IPS-18c (cell line): ENCODE results near the gene TGFBR2.
"Not testable (repeated sequence)": the region's sequence is repeated elsewhere in the genome, so short reads cannot be mapped to it uniquely, and the experiment has no call there.

Experiments
- H3K4me3 ChIP-seq: 2 replicates; pipeline ENCODE4 v1.7.0; 2013; ENCODE audit warnings: low read depth, mild to moderate bottlenecking, low read length, moderate library complexity; ENCODE audit not compliant: insufficient read depth
- H3K9me3 ChIP-seq: one replicate; pipeline ENCODE4 v1.6.1; 2013; ENCODE audit warnings: mild to moderate bottlenecking, low read length, moderate library complexity; ENCODE audit not compliant: control insufficient read depth, insufficient read depth

The TGFBR2 gene

GRCh38 chr3:30614373-30614772 is 8.0 kb downstream of the TGFBR2 start:
- Histone ChIP-seq H3K9me3 (no peaks in the 10 kb centered on the region), H3K4me3 (no peak overlapping the region)

GRCh38 chr3:30614943-30615342 is 8.5 kb downstream of the TGFBR2 start:
- no peaks in the 10 kb centered on the region for H3K9me3 ChIP-seq

GRCh38 chr3:30615615-30616346 is 9.4 kb downstream of the TGFBR2 start:
- no peak overlapping the region for H3K4me3 ChIP-seq
- no peaks in the 10 kb centered on the region for H3K9me3 ChIP-seq

More at GRCh38 chr3:30614943-30615342, 8.5 kb downstream of the TGFBR2 start:
- no peak overlapping the region for H3K4me3 ChIP-seq

- Histone ChIP-seq H3K9me3 (no peaks in the 10 kb centered on the region), H3K4me3 (no peak overlapping the region)
Measured at GRCh38 chr3:30616347-30617027, 10.1 kb downstream of the TGFBR2 start.

GRCh38 chr3:30617069-30617468 is 10.7 kb downstream of the TGFBR2 start:
- Histone ChIP-seq H3K4me3 (no peak overlapping the region), H3K9me3 (no peaks in the 10 kb centered on the region)

- Histone ChIP-seq H3K4me3 (no peak overlapping the region), H3K9me3 (no peaks in the 10 kb centered on the region)
Measured at GRCh38 chr3:30617653-30618052, 11.3 kb downstream of the TGFBR2 start.

- H3K9me3 ChIP-seq = no peaks in the 10 kb centered on the region
- H3K4me3 ChIP-seq = no peak overlapping the region
Measured at GRCh38 chr3:30618526-30618925, 12.1 kb downstream of the TGFBR2 start.

- no peaks in the 10 kb centered on the region for H3K9me3 ChIP-seq
- no peak overlapping the region for H3K4me3 ChIP-seq
Measured at GRCh38 chr3:30619318-30619717, 12.9 kb downstream of the TGFBR2 start.

- H3K9me3 ChIP-seq = no peaks in the 10 kb centered on the region
- no peak overlapping the region for H3K4me3 ChIP-seq
Measured at GRCh38 chr3:30620402-30621360, 14.3 kb downstream of the TGFBR2 start.

GRCh38 chr3:30621576-30621975 is 15.2 kb downstream of the TGFBR2 start:
- Histone ChIP-seq H3K4me3 (no peak overlapping the region), H3K9me3 (no peaks in the 10 kb centered on the region)

- no peaks in the 10 kb centered on the region for H3K9me3 ChIP-seq
- H3K4me3 ChIP-seq = no peak overlapping the region
Measured at GRCh38 chr3:30622047-30622545, 15.7 kb downstream of the TGFBR2 start.

GRCh38 chr3:30622790-30623189 is 16.4 kb downstream of the TGFBR2 start:
- Histone ChIP-seq H3K4me3 (no peak overlapping the region), H3K9me3 (no peaks in the 10 kb centered on the region)

GRCh38 chr3:30623351-30623750 is 16.9 kb downstream of the TGFBR2 start:
- Histone ChIP-seq H3K9me3 (no peaks in the 10 kb centered on the region), H3K4me3 (no peak overlapping the region)

- H3K4me3 ChIP-seq, H3K9me3 ChIP-seq: not testable (repeated sequence)
Measured at GRCh38 chr3:30624480-30624879, 18.1 kb downstream of the TGFBR2 start.

- no peak overlapping the region for H3K4me3 ChIP-seq
Measured at GRCh38 chr3:30625541-30626438, 19.4 kb downstream of the TGFBR2 start.

GRCh38 chr3:30626443-30627180 is 20.2 kb downstream of the TGFBR2 start:
- Histone ChIP-seq H3K4me3 (no peak overlapping the region), H3K9me3 (no peaks in the 10 kb centered on the region)

More at GRCh38 chr3:30625541-30626438, 19.4 kb downstream of the TGFBR2 start:
- H3K9me3 ChIP-seq = no peaks in the 10 kb centered on the region
